HG02571 (cell line): Measurements from ENCODE around the gene ADCY10.
"Not testable (repeated sequence)": the region's sequence is repeated elsewhere in the genome, so short reads cannot be mapped to it uniquely, and the experiment has no call there.

ENCODE experiments used
- ATAC-seq: cut with Tn5 transposase; IDR thresholded peaks from one replicate; pipeline ENCODE4 v1.9.1; 2021; ENCODE audit warnings: mild to moderate bottlenecking, moderate library complexity; ENCODE audit not compliant: unreplicated experiment

The ADCY10 gene

DNA sequence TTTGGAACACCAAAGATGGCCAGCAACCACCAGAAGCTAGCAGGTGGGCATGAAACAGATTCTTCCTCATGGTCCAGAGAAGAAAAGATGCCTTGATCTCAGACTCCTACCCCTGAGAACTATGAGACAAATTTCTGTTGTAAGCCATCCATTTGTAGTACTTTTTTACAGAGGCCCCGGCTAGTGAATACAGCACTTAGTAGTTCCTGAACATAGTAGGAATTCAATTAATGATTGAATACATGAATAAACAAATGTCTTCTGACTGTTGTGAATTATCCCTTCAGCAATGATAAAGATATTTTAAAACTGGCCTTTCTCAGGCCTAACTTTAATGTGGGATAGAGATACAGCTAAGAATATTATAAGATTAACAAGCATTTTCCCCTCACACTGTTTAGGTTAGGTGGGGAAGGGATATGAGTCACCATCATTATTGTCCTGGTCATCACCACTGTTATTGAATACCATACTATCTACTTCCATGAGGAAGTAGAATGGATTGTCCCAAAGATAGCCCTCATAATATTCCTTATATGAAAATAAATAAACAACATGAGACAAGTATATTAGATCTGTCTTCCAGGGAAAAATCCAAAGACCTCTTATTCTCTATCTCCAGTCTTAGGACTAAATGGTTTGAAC lies 51.4 kb downstream of the ADCY10 start:
- ATAC-seq: no peak

DNA sequence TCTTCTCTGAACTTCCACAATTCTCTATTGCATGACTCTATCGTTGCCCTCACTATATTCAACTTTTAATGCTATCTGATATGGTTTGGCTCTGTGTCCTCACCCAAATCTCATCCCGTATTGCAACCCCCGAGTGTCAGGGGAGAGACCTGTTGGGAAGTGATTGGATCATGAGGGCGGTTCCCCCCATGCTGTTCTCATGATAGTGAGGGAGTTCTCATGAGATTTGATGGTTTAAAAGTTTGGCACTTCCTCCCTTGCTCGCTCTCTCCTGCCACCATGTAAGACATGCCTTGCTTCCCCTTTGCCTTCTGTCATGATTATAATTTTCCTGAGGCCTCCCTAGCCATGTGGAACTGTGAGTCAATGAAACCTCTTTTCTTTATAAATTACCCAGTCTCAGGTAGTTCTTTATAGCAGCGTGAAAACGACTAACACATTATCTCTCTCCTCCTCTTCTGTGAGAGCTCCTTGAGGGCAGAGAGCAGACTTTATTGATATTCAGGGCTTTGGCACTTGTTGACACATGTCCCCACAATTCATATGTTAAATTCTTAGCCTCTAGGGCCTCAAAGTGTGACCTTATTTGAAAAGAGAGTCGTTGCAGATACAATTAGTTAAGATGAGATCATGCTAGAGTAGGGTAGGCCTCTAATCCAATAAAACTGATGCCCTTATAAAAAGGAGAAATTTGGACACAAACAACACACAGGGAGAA lies 52.1 kb downstream of the ADCY10 start:
- ATAC-seq: no peak

GRCh38 chr1:167860231-167860923 lies 53.6 kb downstream of the ADCY10 start:
- ATAC-seq: no peak

DNA sequence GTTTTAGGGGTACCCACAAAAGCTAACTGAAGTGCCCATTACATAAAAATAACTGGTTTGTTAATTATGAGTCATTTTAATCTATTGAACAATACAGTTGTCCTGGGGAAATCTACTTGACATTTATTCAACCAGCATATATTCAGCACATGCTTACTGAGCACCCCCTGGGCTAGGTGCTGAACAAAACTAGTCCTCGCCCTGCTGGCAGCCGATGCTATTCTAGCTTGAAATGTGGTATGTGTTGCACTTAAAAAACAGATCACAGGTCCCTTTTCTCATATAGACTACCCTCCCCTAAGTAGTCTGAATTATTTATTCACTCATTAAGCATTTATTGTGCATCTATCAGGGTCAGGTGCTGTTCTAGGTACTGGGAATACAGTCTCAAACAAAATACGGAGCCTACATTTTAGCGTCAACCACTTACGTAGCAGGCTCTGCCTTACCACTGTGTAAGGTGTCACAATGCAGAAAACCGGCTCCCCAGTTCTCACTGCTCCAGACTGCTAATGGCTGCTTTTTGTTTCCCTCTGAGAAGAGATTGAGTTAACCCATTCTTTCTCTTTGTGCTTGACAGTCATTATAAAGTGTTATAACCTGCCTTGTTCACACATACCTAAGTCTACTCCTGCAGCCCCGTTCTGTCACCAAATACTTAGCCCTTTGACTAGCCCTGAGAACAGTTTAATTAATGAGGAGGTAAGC lies 57.1 kb downstream of the ADCY10 start:
- no peak for ATAC-seq

DNA sequence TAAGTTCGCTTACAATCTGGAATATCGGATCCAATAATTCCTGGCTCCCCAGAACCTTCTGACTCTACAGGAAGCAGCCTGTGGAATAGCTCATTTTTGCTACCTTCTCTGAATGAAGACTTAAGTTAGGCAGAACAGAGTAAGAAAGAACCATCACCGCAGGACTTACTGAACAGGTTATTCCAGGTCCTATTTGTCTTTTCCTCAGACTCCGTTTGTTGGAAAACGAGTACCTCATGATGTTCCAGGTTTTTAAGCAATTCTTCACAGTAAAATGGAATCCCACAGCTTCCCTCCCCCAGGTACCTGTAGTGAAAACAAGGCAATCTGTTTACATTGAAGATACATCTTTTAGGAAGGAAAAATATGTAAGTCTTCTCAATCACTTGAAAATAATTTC lies 59.8 kb downstream of the ADCY10 start:
- ATAC-seq: no peak

GRCh38 chr1:167849666-167850065 lies 64.3 kb downstream of the ADCY10 start:
- no peak for ATAC-seq

DNA sequence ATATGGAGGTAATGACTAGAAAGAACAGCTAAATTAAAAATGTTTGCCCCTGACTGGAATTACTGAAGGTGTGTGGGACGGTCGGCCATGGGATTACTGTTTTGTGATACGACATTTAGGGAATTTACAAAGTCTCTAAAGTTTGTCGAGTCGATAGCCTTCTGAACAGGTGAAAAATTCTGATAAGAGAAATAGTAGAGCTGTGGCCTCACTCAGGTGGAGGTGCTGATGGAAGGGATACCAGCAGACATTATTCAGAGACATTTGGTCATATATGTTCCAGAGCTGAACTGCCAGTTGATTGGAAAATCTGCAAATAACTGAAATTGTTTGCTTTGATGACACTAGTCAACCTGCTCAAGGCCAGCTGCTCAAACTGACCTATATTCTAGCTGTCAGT lies 71.1 kb downstream of the ADCY10 start:
- ATAC-seq: no peak

DNA sequence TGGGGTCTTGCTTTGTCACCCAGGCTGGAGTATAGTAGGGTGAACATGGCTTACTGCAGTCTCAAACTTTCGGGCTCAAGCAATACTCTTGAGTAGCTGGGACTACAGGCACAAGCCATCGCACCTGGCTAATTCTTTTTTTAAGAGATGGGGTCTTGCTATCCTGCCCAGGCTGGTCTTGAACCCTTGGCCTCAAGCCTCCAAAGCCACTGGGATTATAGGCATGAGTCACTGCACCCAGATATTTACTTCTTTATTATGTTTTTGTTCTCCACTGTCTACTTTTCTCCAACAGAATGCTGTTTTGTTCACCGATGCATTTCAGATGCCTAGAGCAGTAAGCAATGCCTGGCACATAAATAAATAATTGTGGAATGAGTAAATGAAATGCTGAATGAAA lies 72.4 kb downstream of the ADCY10 start:
- ATAC-seq: no peak

DNA sequence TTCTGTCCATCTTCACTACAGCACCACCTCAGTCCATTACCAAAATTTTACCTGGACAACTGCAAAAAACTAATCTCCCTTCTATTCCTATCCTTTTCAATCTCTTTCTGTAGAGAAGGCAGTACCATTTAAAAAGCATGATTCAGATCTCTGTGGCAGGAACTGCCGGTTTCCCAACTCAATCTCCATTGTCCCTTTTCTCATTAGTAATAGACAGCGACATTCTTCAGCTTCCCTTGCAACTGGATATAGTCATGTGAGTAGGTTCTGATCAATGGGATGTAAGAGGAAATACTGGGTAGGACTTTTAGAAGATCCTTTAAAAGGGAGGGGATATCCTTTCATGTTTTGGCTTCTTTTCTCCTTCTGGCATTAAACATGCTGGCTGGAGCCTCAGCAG lies 74.9 kb downstream of the ADCY10 start:
- ATAC-seq: no peak

- no peak for ATAC-seq
Measured at GRCh38 chr1:167837326-167837725, 76.6 kb downstream of the ADCY10 start.

DNA sequence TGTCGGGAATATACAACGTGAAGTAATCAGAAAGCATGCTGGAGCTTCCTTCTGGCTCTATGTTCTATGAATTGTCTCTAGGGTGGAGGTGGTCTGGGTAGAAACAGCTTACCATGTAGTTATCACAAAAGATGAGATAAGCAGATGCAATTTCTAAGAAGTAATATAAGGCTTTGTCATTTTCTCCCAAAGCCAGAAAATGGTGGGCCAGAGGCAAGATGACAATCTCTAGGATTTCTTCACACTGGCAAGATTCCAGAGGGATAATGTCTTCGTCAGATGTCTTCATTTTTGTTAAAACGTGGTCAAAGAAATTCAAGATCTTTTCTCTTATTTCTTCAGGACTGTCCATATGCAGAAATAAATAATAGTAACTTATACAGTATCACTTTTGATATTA lies 77.7 kb downstream of the ADCY10 start:
- ATAC-seq: no peak

DNA sequence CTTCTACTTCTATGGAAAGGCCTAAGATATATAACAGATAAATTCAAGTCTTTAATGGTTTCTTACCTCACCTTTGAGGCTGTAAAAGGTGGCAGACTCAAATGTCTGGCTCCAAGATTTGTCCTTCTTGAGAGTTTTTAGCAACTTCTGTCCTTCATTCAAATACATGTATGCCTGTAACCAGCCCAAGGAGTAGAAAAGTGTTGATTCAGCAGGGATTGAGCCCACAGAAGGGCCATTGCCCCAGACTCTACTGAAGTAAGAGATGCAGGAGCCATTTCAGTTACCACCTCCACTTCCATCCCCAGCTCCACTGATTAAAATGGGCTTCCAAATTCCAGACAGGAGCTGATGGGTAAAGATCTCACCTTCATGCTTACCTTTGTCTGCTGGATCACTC lies 80.0 kb downstream of the ADCY10 start:
- ATAC-seq: no peak

DNA sequence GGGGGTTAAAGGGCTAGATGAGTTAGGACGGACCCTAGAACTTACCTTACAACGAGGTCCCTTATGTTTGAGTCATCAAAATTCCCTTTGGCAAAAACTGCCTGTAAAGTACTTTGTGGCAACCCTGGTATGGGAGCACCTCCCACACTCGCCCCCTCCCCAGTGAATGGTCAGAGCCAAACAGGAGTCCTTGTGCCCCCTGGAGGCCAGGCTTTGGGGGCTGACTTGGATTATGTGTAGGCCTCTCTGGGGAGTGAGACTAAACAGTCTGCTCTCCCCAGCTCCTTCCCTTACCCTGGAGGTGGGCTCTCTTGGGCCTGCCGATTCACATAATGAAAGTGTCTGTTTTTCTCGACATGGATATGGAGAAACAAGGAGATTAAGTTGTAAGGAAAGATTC lies 81.2 kb downstream of the ADCY10 start:
- no peak for ATAC-seq

- not testable (repeated sequence) for ATAC-seq
Measured at GRCh38 chr1:167830668-167831067, 83.3 kb downstream of the ADCY10 start.

GRCh38 chr1:167829868-167830267 lies 84.1 kb downstream of the ADCY10 start:
- ATAC-seq: no peak

GRCh38 chr1:167826127-167826526 lies 87.8 kb downstream of the ADCY10 start:
- ATAC-seq: no peak

GRCh38 chr1:167825419-167826079 lies 88.4 kb downstream of the ADCY10 start:
- no peak for ATAC-seq

GRCh38 chr1:167824163-167824794 lies 89.7 kb downstream of the ADCY10 start:
- ATAC-seq: no peak

DNA sequence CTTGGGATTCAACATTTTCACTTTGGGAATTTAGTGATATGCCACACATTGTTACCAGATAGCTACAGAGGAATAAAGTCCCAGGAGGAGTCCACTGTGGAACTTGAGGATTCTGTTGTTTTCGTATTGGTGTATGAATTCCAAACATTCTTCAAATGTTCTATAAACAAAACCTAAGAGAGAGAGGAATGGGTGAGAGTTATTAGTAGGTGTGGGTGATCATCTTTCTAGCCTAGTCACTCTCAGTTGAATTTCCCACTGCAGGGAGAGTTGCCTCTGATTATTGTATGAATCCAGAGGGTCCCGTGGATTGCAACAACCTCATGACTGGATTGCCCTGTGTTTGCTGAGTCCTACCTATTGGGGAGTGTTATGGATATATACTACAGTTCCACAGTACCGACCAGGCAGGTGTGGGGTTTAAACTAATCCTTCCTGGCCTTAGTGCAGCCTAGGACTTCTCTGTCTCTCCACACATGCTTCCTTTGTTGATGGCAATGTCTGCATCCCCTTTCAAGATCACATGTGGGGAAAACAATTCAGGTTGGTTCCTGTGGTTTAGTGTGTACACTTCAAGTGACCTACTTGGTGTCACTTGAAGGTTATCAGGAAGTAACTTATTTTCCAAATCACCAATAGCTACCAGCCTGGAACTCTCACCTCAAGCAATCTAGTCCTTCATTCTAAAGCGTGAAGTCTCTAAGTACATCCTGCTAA lies 91.8 kb downstream of the ADCY10 start:
- no peak for ATAC-seq

DNA sequence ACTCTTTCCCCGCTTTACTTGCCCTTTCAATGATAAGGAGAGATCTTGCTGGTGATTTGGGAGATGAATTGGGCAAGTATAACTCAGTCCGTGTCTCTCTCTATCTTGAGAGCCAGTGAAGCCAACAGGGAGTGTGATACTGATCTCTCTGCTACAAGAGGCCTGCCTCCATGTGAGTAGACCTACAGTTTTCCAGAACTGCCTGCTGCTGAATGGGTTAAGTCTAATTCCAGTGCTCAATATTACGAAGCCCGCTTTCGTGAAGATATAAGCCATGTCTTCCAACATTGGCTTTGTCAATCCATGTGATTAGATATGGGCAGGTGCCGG lies 92.6 kb downstream of the ADCY10 start:
- no peak for ATAC-seq
